ENCODE data around the gene ELP5. TPM values are rescaled to one million over a fixed set of nuclear protein-coding genes. Genes with fewer than 3 reads are reported as not detected.

The ELP5 gene
- polyA plus RNA-seq, 1 of the 3 experiments (the other 2 are of a cell fraction): 45.4 TPM

GRCh38 chr17:7292194-7292593 is 40.2 kb downstream of the ELP5 start:
- Histone ChIP-seq H3K9ac (no peak overlapping the region), H3K27me3 (ENCODE audit: insufficient read depth) (peaks cover 30% of the 10 kb centered on the region; the same call in 1 of the 2 replicates), H3K4me1 (ENCODE audit: control insufficient read depth in 1 of 2, insufficient read depth in 2 of 2, low read depth in 1 of 2, low read length in 1 of 2) (peaks cover 3 to 8% of the 10 kb centered on the region in 2 experiments; a peak in 1 of 4 replicates), H3K9me3 (no peaks in the 10 kb centered on the region), H4K20me1 (ENCODE audit: insufficient read depth) (no peaks in the 10 kb centered on the region), H3K4me3 (ENCODE audit: low read depth in 2 of 2, low read length in 1 of 2) (no peak overlapping the region), H3K27ac (ENCODE audit: low read depth in 2 of 2, low read length in 1 of 2) (no peak overlapping the region), H3F3A (replicated peaks; ENCODE audit: insufficient read depth) (peaks cover 15% of the 10 kb centered on the region), H2AFZ (ENCODE audit: low read depth) (no peak overlapping the region), H3K36me3 (replicated peaks in 1 of 2; ENCODE audit: control insufficient read depth in 1 of 2, insufficient read depth in 2 of 2, low read length in 1 of 2) (no peaks in the 10 kb centered on the region), H3K79me2 (ENCODE audit: insufficient read depth) (no peaks in the 10 kb centered on the region), H3K4me2 (no peak overlapping the region), H3K9me2 (no peaks in the 10 kb centered on the region)
- ChIA-PET POLR2A (interaction anchor here (0.5 to 0.7 kb wide), 2 partner anchors 54 to 642 kb away, joined by 3 to 5 read pairs; no protein-coding TSS in a partner anchor), CTCF (interaction anchor here (1.2 to 3.5 kb wide), 3 partner anchors 11 to 247 kb away, joined by 3 to 34 read pairs (median 10); partner anchors contain the start of gene SLC2A4)
- WGBS (ENCODE audit: low lambda C conversion rate): 70% methylated on average over 2 of the region's 2 CpGs
- TF ChIP-seq EP300 (IDR thresholded peaks at IDR 0.05; ENCODE audit: borderline replicate concordance in 1 of 2, low read depth in 1 of 2, low read length in 1 of 2) (no peak), FOSL2 (IDR thresholded peaks at IDR 0.05; ENCODE audit: borderline replicate concordance, low read depth) (no peak), MXI1 (IDR thresholded peaks at IDR 0.05; ENCODE audit: low read depth, low read length) (no peak), ZBTB33 (IDR thresholded peaks at IDR 0.05; ENCODE audit: borderline replicate concordance, low read depth) (no peak), NFIC (IDR thresholded peaks at IDR 0.05; ENCODE audit: borderline replicate concordance) (no peak), TEAD4 (IDR thresholded peaks at IDR 0.05; ENCODE audit: borderline replicate concordance, insufficient read depth) (no peak), NRF1 (IDR thresholded peaks at IDR 0.05; ENCODE audit: low read depth, low read length) (no peak), RAD21 (IDR thresholded peaks at IDR 0.05; ENCODE audit: low read length) (no peak), RXRA (IDR thresholded peaks at IDR 0.05; ENCODE audit: borderline replicate concordance, low read depth) (no peak), TAF1 (IDR thresholded peaks at IDR 0.05; ENCODE audit: borderline replicate concordance, low read depth, low read length) (no peak), RFX5 (IDR thresholded peaks at IDR 0.05; ENCODE audit: low read length) (no peak), TCF12 (IDR thresholded peaks at IDR 0.05) (no peak), MAX (IDR thresholded peaks at IDR 0.05; ENCODE audit: low read depth) (no peak), SIN3A (IDR thresholded peaks at IDR 0.05; ENCODE audit: borderline replicate concordance, low read depth, low read length) (no peak), GATA2 (CRISPR knock-in tag; IDR thresholded peaks at IDR 0.05) (no peak)
- TF ChIP-seq, protein P1, sequence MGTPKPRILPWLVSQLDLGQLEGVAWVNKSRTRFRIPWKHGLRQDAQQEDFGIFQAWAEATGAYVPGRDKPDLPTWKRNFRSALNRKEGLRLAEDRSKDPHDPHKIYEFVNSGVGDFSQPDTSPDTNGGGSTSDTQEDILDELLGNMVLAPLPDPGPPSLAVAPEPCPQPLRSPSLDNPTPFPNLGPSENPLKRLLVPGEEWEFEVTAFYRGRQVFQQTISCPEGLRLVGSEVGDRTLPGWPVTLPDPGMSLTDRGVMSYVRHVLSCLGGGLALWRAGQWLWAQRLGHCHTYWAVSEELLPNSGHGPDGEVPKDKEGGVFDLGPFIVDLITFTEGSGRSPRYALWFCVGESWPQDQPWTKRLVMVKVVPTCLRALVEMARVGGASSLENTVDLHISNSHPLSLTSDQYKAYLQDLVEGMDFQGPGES (IDR thresholded peaks at IDR 0.05; ENCODE audit: low read depth, low read length): no peak
- no peak for DNase-seq

Data from SK-N-SH (cell line).